GM19239 (cell line): ENCODE results near the gene AKIP1.
A peak's percentile ranks its signal among the peaks of the same experiment; 100 is the strongest.
"Not testable (repeated sequence)": the region's sequence is repeated elsewhere in the genome, so short reads cannot be mapped to it uniquely, and the experiment has no call there.

Experiments
- DNase-seq: peaks from one replicate; pipeline ENCODE4 v3.0.0; 2011; ENCODE audit warnings: low spot score; ENCODE audit not compliant: insufficient read length
- FAIRE-seq: peaks from 2 replicates; lab custom pipeline; 2011; peaks lifted over from hg19 to GRCh38; lab: Jason Lieb, UNC

Gene AKIP1

GRCh38 chr11:8911029-8911823, at the start of gene AKIP1:
TSS of gene AKIP1 (plus strand) at chr11:8911189. CDS start at chr11:8911450, 261 bp downstream.
- peak; percentile 90 for FAIRE-seq
- DNase-seq, result peak; percentile 84

GRCh38 chr11:8863838-8864237, 47.2 kb upstream of the AKIP1 start:
- FAIRE-seq (no peak), DNase-seq (no peak)

- no peak for FAIRE-seq
- no peak for DNase-seq
Measured at GRCh38 chr11:8865304-8865703, 45.7 kb upstream of the AKIP1 start.

GRCh38 chr11:8867035-8867434, 44.0 kb upstream of the AKIP1 start:
- FAIRE-seq, result no peak
- DNase-seq, result no peak

GRCh38 chr11:8867931-8868631, 42.9 kb upstream of the AKIP1 start:
- FAIRE-seq, result no peak

GRCh38 chr11:8870411-8871170, 40.4 kb upstream of the AKIP1 start:
- DNase-seq, result no peak
- FAIRE-seq, result no peak

More at GRCh38 chr11:8867931-8868631, 42.9 kb upstream of the AKIP1 start:
- DNase-seq, result no peak

GRCh38 chr11:8871171-8871775, 39.7 kb upstream of the AKIP1 start:
- no peak for FAIRE-seq
- DNase-seq, result no peak

GRCh38 chr11:8871962-8872361, 39.0 kb upstream of the AKIP1 start:
- DNase-seq (no peak), FAIRE-seq (no peak)

- DNase-seq (no peak), FAIRE-seq (no peak)
Measured at GRCh38 chr11:8873741-8874405, 37.1 kb upstream of the AKIP1 start.

GRCh38 chr11:8878771-8879170, 32.2 kb upstream of the AKIP1 start:
- FAIRE-seq (no peak), DNase-seq (no peak)

- DNase-seq, FAIRE-seq: not testable (repeated sequence)
Measured at GRCh38 chr11:8881585-8881984, 29.4 kb upstream of the AKIP1 start.

- FAIRE-seq, result no peak
- DNase-seq, result no peak
Measured at GRCh38 chr11:8886322-8886721, 24.7 kb upstream of the AKIP1 start.

GRCh38 chr11:8891185-8891584, 19.8 kb upstream of the AKIP1 start:
- not testable (repeated sequence) for FAIRE-seq, DNase-seq

- FAIRE-seq (no peak), DNase-seq (no peak)
Measured at GRCh38 chr11:8899119-8899753, 11.8 kb upstream of the AKIP1 start.

GRCh38 chr11:8905528-8906165, 5.3 kb upstream of the AKIP1 start:
- no peak for DNase-seq
- FAIRE-seq, result no peak

- DNase-seq (no peak), FAIRE-seq (no peak)
Measured at GRCh38 chr11:8907116-8907515, 3.9 kb upstream of the AKIP1 start.

GRCh38 chr11:8908099-8908498, 2.9 kb upstream of the AKIP1 start:
- DNase-seq, result no peak
- no peak for FAIRE-seq

GRCh38 chr11:8910649-8911026, 351 bp upstream of the AKIP1 start:
- FAIRE-seq (peak; percentile 79), DNase-seq (no peak)
